ENCODE results near the gene CFAP57. TPM values are rescaled to one million over a fixed set of nuclear protein-coding genes. Genes with fewer than 3 reads are reported as not detected.
A peak's percentile ranks its signal among the peaks of the same experiment; 100 is the strongest.

Gene CFAP57
- total and polyA plus RNA-seq, 9 of the 15 experiments (the other 6 are each of a cell fraction or from before 2014, with no cell fraction given), result 0.04 to 0.22 (median 0.07) TPM; not detected in 3

- TF ChIP-seq THRB (CRISPR knock-in tag; conservative IDR thresholded peaks at IDR 0.05), result no peak
- TF ChIP-seq NR4A1 (CRISPR knock-in tag; IDR thresholded peaks at IDR 0.05), result no peak
- no peak for TF ChIP-seq NR4A1 (tag; IDR thresholded peaks at IDR 0.05)
- TF ChIP-seq ZBTB8A (IDR thresholded peaks at IDR 0.05; ENCODE audit: partially characterized antibody), result no peak
- TF ChIP-seq GABPB1 (CRISPR knock-in tag; IDR thresholded peaks at IDR 0.05), result no peak
- no peak for TF ChIP-seq SOX6 (IDR thresholded peaks at IDR 0.05)
- peak; percentile 63 for TF ChIP-seq LEF1 (IDR thresholded peaks at IDR 0.05)
- no peak for TF ChIP-seq NBN (IDR thresholded peaks at IDR 0.05; ENCODE audit: low read depth)
- no peak for TF ChIP-seq ZNF449 (CRISPR knock-in tag; IDR thresholded peaks at IDR 0.05)
- TF ChIP-seq ZNF175 (CRISPR knock-in tag; IDR thresholded peaks at IDR 0.05; ENCODE audit: low read depth), result no peak
- 0 out of 2 replicates have a peak, but pooled peaks have one; percentile 19 for TF ChIP-seq BCOR (IDR thresholded peaks at IDR 0.05)
Measured at GRCh38 chr1:43184388-43184787, 12.3 kb downstream of the CFAP57 start (continued).

Measured in K562 (cell line).